Effector memory CD8-positive, alpha-beta T cell (primary cell): Measurements from ENCODE around the gene CAMK4.

Source experiments
- ATAC-seq: fragments of 150-1000 bp; cut with Tn5 transposase; replicated peaks from 2 replicates; pipeline ENCODE4 v1.10.0; 2021; ENCODE audit warnings: mild to moderate bottlenecking, moderate library complexity
- DNase-seq, 3 experiments: peaks; one replicate each; pipeline ENCODE4 v3.0.0; 2021
- H3K27ac Mint-ChIP-seq, 2 donors: one replicate each; pipeline ENCODE4 v1.8.0; 2022; ENCODE audit warnings: mild to moderate bottlenecking in 2 of 2, mixed read lengths in 2 of 2, moderate library complexity in 2 of 2
- H3K27me3 Mint-ChIP-seq, 2 donors: one replicate each; pipeline ENCODE4 v1.8.0; 2022; ENCODE audit warnings: mixed read lengths in 2 of 2
- H3K36me3 Mint-ChIP-seq: one replicate; pipeline ENCODE4 v1.8.0; 2022; ENCODE audit warnings: mild to moderate bottlenecking, moderate library complexity, mixed read lengths; ENCODE audit not compliant: insufficient read depth
- H3K4me1 Mint-ChIP-seq, 2 donors: one replicate each; pipeline ENCODE4 v1.8.0; 2022; ENCODE audit warnings: low read depth in 2 of 2, mixed read lengths in 2 of 2
- H3K4me3 Mint-ChIP-seq, 2 donors: one replicate each; pipeline ENCODE4 v1.8.0; 2022; ENCODE audit warnings: mild to moderate bottlenecking in 2 of 2, mixed read lengths in 2 of 2, moderate library complexity in 2 of 2
- H3K9me3 Mint-ChIP-seq, 2 donors: one replicate each; pipeline ENCODE4 v1.8.0; 2022; ENCODE audit warnings: mixed read lengths in 2 of 2

Gene CAMK4

DNA sequence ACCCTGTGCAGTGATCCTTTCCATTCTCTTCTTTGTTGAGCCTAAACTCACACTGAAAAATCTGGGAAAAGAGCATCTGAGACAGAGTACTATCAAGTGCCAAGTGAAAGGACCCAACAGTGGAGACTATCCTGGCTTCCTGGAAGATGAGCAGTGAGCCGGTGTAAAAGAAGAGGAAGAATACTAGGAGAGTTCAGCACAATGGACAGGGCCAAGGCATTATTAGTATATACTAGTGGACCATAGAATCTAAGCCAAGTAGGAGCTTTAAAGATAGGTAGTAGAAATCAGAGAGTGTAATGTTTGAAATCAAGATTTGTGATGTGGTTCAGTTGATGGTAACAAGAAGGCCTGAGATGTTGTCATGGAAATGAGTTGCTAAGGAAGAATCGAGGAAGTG is 140.8 kb downstream of the CAMK4 start:
- DNase-seq, result no peak
- ATAC-seq, result no peak
- H3K4me3 Mint-ChIP-seq, result no peak overlapping the region
- no peaks in the 10 kb centered on the region for H3K27me3 Mint-ChIP-seq
- H3K4me1 Mint-ChIP-seq, result peaks cover 25 to 31% of the 10 kb centered on the region in 2 donors
- H3K36me3 Mint-ChIP-seq, result no peaks in the 10 kb centered on the region
- H3K27ac Mint-ChIP-seq, result peak overlapping the region in 1 of 2 donors; percentile 1
- no peaks in the 10 kb centered on the region for H3K9me3 Mint-ChIP-seq

- Mint-ChIP-seq H3K27ac (no peak overlapping the region), H3K27me3 (no peaks in the 10 kb centered on the region), H3K9me3 (no peaks in the 10 kb centered on the region), H3K4me1 (peaks cover 20 to 27% of the 10 kb centered on the region in 2 donors), H3K36me3 (no peaks in the 10 kb centered on the region), H3K4me3 (no peak overlapping the region)
- DNase-seq (no peak), ATAC-seq (no peak)
Measured at GRCh38 chr5:111366388-111366787, 142.2 kb downstream of the CAMK4 start.

- peaks cover 22 to 27% of the 10 kb centered on the region in 2 donors for H3K4me1 Mint-ChIP-seq
- H3K27me3 Mint-ChIP-seq, result no peaks in the 10 kb centered on the region
- no peak overlapping the region for H3K27ac Mint-ChIP-seq
- no peak overlapping the region for H3K4me3 Mint-ChIP-seq
- DNase-seq, result no peak
- H3K36me3 Mint-ChIP-seq, result no peaks in the 10 kb centered on the region
- no peaks in the 10 kb centered on the region for H3K9me3 Mint-ChIP-seq
- ATAC-seq, result no peak
Measured at GRCh38 chr5:111367115-111367514, 142.9 kb downstream of the CAMK4 start.

GRCh38 chr5:111372799-111373198 is 148.6 kb downstream of the CAMK4 start:
- H3K27ac Mint-ChIP-seq, result no peak overlapping the region
- DNase-seq (no peak), ATAC-seq (no peak)
- no peaks in the 10 kb centered on the region for H3K9me3 Mint-ChIP-seq
- H3K36me3 Mint-ChIP-seq, result peaks cover 1% of the 10 kb centered on the region
- H3K4me3 Mint-ChIP-seq, result no peak overlapping the region
- peaks cover 4 to 6% of the 10 kb centered on the region in 2 donors for H3K4me1 Mint-ChIP-seq
- H3K27me3 Mint-ChIP-seq, result no peaks in the 10 kb centered on the region

DNA sequence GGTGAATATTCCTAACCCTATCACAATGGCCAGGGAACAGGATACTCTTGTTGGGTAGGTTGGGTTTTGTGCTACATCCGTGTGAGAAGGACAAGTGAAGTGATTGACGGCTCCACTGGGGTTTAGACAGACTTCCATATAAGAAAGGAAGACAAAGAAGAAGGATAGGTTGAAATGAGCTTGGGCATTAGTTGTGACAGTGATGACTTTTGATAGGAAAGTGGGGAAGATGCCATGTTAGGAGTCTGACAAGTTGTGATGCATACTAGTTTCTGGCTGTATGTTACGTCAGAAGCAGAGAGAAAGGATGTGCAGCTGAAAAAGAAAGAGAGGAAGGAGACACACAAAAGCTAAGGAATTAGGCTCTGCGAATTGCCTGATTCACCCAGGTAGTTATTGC is 150.2 kb downstream of the CAMK4 start:
- peaks cover 2% of the 10 kb centered on the region for H3K36me3 Mint-ChIP-seq
- no peak overlapping the region for H3K27ac Mint-ChIP-seq
- H3K4me1 Mint-ChIP-seq, result peaks cover 4 to 6% of the 10 kb centered on the region in 2 donors
- no peaks in the 10 kb centered on the region for H3K9me3 Mint-ChIP-seq
- no peak for ATAC-seq
- no peaks in the 10 kb centered on the region for H3K27me3 Mint-ChIP-seq
- DNase-seq, result no peak
- no peak overlapping the region for H3K4me3 Mint-ChIP-seq

DNA sequence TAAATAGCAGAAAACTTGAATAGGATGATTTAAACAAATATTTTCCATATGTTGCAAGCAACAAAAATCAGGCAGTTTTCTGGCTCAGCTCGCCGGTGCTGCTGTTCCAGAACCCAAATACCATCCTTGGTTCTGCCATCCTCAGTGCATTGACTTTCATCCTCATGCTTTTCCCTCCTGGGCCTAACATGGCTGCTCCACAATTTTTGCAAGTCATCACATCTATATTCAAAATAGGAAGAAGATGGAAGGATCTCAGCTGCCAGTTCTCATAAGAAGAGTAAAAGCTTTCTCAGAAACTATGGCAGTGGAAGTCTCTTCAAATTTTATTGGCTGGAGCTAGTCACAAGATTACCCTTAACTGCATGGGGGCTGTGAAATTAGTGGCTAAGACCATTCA is 151.5 kb downstream of the CAMK4 start:
- H3K36me3 Mint-ChIP-seq, result peaks cover 2% of the 10 kb centered on the region
- ATAC-seq (no peak), DNase-seq (no peak)
- no peaks in the 10 kb centered on the region for H3K27me3 Mint-ChIP-seq
- H3K9me3 Mint-ChIP-seq, result no peaks in the 10 kb centered on the region
- H3K4me3 Mint-ChIP-seq, result no peak overlapping the region
- H3K4me1 Mint-ChIP-seq, result peaks cover 4 to 6% of the 10 kb centered on the region in 2 donors
- H3K27ac Mint-ChIP-seq, result no peak overlapping the region

DNA sequence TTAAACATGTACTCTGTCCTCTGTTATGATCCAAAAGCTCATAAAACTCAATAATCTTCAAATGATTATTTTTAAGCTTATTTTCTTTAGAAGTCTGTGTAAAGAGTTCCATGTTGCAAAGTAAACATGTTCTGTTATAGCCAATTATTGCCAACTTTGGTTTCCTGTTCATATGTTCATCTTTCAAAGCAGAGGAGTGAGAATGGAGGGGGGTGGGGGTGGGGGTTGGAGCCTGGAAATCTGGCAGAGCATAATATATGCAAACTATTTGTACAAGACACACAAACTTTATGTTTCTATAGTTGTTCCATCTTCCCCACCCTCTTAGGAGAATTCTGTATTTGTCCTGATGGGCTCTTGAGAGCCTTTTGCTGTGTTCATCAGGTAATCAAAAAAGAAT is 153.1 kb downstream of the CAMK4 start:
- ATAC-seq, result no peak
- no peak overlapping the region for H3K4me3 Mint-ChIP-seq
- peaks cover 2 to 6% of the 10 kb centered on the region in 2 donors for H3K4me1 Mint-ChIP-seq
- DNase-seq, result no peak
- H3K27me3 Mint-ChIP-seq, result no peaks in the 10 kb centered on the region
- no peak overlapping the region for H3K27ac Mint-ChIP-seq
- H3K36me3 Mint-ChIP-seq, result peaks cover 9% of the 10 kb centered on the region
- H3K9me3 Mint-ChIP-seq, result no peaks in the 10 kb centered on the region

GRCh38 chr5:111379391-111379816 is 155.2 kb downstream of the CAMK4 start:
- DNase-seq (no peak), ATAC-seq (no peak)
- no peak overlapping the region for H3K4me3 Mint-ChIP-seq
- peaks cover 2 to 3% of the 10 kb centered on the region in 2 donors for H3K4me1 Mint-ChIP-seq
- H3K27me3 Mint-ChIP-seq, result no peaks in the 10 kb centered on the region
- no peaks in the 10 kb centered on the region for H3K9me3 Mint-ChIP-seq
- H3K27ac Mint-ChIP-seq, result no peak overlapping the region
- H3K36me3 Mint-ChIP-seq, result peaks cover 10% of the 10 kb centered on the region

- no peaks in the 10 kb centered on the region for H3K9me3 Mint-ChIP-seq
- peaks cover 0 to 4% of the 10 kb centered on the region in 2 donors for H3K4me1 Mint-ChIP-seq
- H3K27me3 Mint-ChIP-seq, result no peaks in the 10 kb centered on the region
- ATAC-seq (no peak), DNase-seq (no peak)
- peaks cover 13% of the 10 kb centered on the region for H3K36me3 Mint-ChIP-seq
- H3K4me3 Mint-ChIP-seq, result no peak overlapping the region
- H3K27ac Mint-ChIP-seq, result no peak overlapping the region
Measured at GRCh38 chr5:111383288-111383970, 159.2 kb downstream of the CAMK4 start.

DNA sequence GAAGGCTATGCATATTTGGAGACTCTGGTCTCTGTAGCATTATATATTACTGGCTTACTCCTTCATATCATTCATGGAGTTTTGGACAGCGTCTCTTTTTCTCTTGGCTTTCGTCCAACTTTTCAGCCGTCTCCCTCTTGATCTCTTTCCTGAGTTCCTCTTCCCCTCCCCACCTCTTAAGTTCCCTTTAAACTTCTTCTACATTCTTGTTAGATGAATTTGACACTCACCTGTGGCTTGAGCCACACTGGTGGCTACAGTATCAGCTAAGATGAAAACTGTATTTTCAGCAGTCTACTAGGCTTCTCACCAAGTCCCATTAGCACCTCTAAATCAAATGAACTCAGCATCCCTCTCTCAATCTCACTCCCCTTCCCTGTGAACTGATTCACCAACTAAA is 160.0 kb downstream of the CAMK4 start:
- Mint-ChIP-seq H3K27me3 (no peaks in the 10 kb centered on the region), H3K36me3 (peaks cover 13% of the 10 kb centered on the region), H3K27ac (no peak overlapping the region), H3K4me3 (no peak overlapping the region), H3K9me3 (no peaks in the 10 kb centered on the region), H3K4me1 (peaks cover 3 to 4% of the 10 kb centered on the region in 2 donors)
- ATAC-seq (no peak), DNase-seq (no peak)

- H3K4me1 Mint-ChIP-seq, result peaks cover 3 to 4% of the 10 kb centered on the region in 2 donors
Measured at GRCh38 chr5:111385051-111385450, 160.9 kb downstream of the CAMK4 start.

GRCh38 chr5:111385970-111386831 is 162.0 kb downstream of the CAMK4 start:
- Mint-ChIP-seq H3K4me3 (no peak overlapping the region), H3K36me3 (peaks cover 20% of the 10 kb centered on the region), H3K9me3 (no peaks in the 10 kb centered on the region), H3K4me1 (peaks cover 3 to 5% of the 10 kb centered on the region in 2 donors), H3K27me3 (no peaks in the 10 kb centered on the region), H3K27ac (no peak overlapping the region)
- DNase-seq (no peak), ATAC-seq (no peak)

More at GRCh38 chr5:111385051-111385450, 160.9 kb downstream of the CAMK4 start:
- ATAC-seq (no peak), DNase-seq (no peak)
- Mint-ChIP-seq H3K27me3 (no peaks in the 10 kb centered on the region), H3K27ac (no peak overlapping the region), H3K36me3 (peaks cover 16% of the 10 kb centered on the region), H3K9me3 (no peaks in the 10 kb centered on the region), H3K4me3 (no peak overlapping the region)

DNA sequence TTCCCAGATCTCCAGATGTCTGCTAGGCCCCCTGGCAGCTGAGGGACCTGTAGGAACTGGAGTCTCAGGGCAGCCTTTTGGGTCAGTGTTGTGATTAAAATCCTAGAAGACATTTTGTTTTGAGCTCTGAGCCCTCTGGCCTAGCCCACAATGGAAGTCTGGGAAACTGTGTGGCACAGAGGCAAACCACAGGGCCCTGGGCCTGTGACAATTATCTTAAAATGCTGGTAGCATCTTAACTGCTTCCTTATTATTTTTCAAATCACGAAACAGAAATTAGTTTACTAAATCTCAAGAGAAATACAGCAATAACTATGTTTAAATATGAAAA is 162.6 kb downstream of the CAMK4 start:
- ATAC-seq (no peak), DNase-seq (no peak)
- Mint-ChIP-seq H3K9me3 (no peaks in the 10 kb centered on the region), H3K4me3 (no peak overlapping the region), H3K4me1 (peaks cover 3 to 5% of the 10 kb centered on the region in 2 donors), H3K27me3 (no peaks in the 10 kb centered on the region), H3K27ac (no peak overlapping the region), H3K36me3 (peaks cover 19% of the 10 kb centered on the region)

DNA sequence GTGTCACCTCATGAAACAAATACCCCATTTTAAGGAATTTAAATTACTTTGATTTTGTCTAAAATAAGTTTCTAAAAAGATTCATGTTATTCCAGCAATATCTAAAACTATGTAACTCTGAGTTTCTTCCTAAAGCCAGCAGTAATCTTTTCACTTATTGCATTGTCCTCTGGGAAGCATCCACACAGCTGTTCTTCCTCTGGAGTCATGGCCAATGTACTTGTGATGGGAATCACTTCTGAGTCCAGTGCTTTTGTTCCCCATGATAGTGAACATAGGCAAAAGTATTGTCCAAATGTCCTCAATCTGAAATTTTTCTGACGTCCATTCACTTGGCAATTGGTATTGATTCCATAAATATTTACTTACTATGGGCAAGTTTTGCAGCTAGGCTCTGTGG is 163.2 kb downstream of the CAMK4 start:
- no peaks in the 10 kb centered on the region for H3K9me3 Mint-ChIP-seq
- H3K36me3 Mint-ChIP-seq, result peaks cover 15% of the 10 kb centered on the region
- H3K4me1 Mint-ChIP-seq, result peaks cover 3 to 7% of the 10 kb centered on the region in 2 donors

More for the DNA sequence above, 163.2 kb downstream of the CAMK4 start:
- Mint-ChIP-seq H3K27ac (no peak overlapping the region), H3K4me3 (no peak overlapping the region), H3K27me3 (no peaks in the 10 kb centered on the region)
- DNase-seq, result no peak
- no peak for ATAC-seq
